ENCODE measurements around the gene TYMP.

TYMP gene

DNA sequence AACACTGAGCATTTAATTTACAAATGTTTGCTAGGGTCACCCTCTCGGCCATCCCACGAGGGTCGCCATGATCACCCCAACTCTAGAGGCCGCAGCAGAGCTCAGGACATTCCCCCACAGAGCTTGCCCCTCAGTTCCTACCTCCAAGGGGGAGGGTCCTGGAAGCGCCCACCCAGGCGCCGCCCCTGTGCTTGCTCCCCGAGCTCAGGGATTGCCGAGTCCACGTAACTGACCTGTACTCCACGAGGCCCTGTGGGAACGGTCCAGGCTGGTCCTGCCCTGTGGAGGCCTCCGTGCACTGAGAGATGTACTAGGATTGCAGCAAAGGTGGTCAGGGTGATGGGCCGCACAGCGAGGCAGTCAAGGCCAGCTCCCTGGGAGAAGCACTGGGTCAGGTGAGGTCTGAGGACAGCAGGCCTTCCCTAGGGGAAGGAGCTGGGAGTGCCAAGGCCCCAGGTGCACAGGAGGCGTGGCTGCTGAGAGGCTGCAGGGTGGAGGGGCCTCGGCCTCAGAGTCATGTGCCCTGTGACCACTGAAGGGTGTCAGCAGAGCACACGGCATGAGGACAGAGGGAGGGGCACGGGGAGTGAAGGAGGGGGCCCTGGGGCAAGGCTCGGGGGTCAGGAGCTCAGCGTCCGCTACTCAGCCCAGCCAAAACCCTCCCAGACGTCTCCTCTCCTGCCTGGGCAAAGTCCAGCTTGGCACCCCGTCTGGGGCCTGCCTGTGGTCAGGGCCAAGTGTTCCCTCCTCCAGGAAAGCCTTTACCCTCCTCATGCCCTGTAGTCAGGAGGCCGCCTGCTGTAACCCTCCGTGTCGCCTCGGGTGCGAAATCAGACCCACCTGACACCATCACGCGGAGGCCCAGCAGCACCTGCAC is 45.6 kb downstream of the TYMP start:
- in situ Hi-C loops (cut with MboI; ENCODE audit: low sequenced_read_pairs, unreplicated experiment): no loop called here
- DNase-seq (ENCODE audit: low spot score): no peak
- TF ChIP-seq, protein P1, sequence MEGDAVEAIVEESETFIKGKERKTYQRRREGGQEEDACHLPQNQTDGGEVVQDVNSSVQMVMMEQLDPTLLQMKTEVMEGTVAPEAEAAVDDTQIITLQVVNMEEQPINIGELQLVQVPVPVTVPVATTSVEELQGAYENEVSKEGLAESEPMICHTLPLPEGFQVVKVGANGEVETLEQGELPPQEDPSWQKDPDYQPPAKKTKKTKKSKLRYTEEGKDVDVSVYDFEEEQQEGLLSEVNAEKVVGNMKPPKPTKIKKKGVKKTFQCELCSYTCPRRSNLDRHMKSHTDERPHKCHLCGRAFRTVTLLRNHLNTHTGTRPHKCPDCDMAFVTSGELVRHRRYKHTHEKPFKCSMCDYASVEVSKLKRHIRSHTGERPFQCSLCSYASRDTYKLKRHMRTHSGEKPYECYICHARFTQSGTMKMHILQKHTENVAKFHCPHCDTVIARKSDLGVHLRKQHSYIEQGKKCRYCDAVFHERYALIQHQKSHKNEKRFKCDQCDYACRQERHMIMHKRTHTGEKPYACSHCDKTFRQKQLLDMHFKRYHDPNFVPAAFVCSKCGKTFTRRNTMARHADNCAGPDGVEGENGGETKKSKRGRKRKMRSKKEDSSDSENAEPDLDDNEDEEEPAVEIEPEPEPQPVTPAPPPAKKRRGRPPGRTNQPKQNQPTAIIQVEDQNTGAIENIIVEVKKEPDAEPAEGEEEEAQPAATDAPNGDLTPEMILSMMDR (IDR thresholded peaks at IDR 0.05; ENCODE audit: borderline replicate concordance, control extremely low read depth, extremely low read depth, insufficient read depth, missing control alignments): no peak

DNA sequence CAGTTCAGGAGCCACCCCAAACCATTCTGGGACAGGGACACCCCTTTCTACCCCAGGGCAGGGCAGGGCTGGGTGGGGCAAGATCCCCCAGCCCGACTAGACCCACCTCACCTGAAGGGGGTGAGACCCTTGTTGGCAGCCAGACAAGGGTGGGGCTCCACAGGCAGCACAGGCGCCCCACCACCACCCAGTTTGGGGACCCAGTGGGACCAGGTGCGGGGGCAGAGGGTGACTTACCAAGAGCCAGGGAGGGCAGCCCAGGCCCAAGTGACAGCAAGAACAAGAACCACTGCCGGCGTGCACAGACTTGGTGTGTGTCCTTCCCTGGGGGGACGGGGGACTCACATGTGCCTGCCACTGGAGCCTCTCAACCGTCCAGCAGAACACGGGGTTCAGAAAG is 46.3 kb downstream of the TYMP start:
- TF ChIP-seq, protein P1 (IDR thresholded peaks at IDR 0.05; ENCODE audit: borderline replicate concordance, control extremely low read depth, extremely low read depth, insufficient read depth, missing control alignments): no peak
- no peak for DNase-seq (ENCODE audit: low spot score)
- in situ Hi-C loops (cut with MboI; ENCODE audit: low sequenced_read_pairs, unreplicated experiment): no loop called here

DNA sequence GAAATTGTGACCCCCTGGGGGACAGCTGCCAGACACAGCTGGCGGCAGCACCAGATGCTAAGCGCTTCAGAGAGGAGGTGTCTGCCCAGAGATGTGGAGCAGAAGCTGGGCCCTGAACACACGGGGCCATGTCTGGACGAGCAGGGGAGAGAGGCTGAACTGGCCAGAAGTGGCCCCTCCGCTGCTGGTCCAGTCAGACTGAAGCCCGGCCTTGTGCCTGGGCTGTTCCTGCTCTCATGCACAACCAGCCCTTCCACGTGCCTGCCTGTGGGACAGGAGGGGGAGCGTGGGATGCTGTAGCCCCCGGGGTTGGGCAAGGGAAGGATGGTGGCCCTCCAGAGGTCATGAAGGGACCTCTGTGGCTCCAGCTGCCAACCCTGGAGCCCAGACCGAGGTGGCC is 46.7 kb downstream of the TYMP start:
- TF ChIP-seq, protein P1 (IDR thresholded peaks at IDR 0.05; ENCODE audit: borderline replicate concordance, control extremely low read depth, extremely low read depth, insufficient read depth, missing control alignments): no peak
- DNase-seq (ENCODE audit: low spot score): no peak
- in situ Hi-C loops (cut with MboI; ENCODE audit: low sequenced_read_pairs, unreplicated experiment): no loop called here

DNA sequence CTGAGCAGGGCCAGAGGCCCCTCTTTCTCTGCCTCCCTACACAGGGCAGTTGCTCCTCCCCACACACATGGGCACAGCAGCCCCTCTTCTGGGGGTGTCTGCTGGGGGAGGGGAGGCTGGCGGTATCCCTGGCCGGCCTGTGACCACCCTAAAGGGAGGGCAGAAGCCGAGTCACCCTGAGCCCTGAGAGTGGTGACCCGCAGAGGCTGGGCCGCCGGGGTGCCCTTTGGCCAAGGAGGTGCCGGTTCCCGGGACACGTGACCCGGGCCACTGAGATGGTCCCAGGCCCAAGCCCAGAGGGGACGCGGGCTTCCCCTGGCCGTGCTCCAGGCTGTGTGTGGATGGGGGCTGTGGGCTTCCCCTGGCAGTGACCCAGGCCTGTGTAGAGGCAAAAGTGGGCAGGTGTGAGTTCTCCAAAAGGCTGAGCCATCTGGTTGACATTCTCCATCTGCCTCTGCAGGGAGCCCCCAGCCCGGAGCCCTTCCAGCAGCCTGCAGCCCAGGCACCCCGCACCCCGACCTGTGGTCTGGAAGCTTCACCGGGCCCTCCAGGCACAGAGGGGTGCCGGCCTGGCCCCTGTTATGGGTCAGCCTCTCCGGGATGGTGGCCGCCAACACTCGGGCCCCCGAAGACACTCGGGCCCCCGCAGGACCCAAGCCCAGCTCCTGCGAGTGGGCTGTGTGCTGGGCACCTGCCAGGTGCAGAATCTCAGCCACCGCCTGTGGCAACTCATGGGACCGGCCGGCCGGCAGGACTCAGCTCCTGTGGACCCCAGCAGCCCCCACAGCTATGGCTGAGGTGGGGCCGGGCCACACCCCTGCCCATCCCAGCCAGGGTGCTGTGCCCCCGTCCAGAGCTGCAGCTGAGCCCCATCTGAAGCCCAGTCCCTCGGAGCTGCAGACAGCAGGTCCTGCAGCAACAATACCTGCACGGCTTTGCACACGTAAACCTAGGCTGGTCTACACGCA is 47.4 kb downstream of the TYMP start:
- TF ChIP-seq, protein P1 (IDR thresholded peaks at IDR 0.05; ENCODE audit: borderline replicate concordance, control extremely low read depth, extremely low read depth, insufficient read depth, missing control alignments): no peak
- DNase-seq (ENCODE audit: low spot score): no peak
- in situ Hi-C loops (cut with MboI; ENCODE audit: low sequenced_read_pairs, unreplicated experiment): no loop called here

DNA sequence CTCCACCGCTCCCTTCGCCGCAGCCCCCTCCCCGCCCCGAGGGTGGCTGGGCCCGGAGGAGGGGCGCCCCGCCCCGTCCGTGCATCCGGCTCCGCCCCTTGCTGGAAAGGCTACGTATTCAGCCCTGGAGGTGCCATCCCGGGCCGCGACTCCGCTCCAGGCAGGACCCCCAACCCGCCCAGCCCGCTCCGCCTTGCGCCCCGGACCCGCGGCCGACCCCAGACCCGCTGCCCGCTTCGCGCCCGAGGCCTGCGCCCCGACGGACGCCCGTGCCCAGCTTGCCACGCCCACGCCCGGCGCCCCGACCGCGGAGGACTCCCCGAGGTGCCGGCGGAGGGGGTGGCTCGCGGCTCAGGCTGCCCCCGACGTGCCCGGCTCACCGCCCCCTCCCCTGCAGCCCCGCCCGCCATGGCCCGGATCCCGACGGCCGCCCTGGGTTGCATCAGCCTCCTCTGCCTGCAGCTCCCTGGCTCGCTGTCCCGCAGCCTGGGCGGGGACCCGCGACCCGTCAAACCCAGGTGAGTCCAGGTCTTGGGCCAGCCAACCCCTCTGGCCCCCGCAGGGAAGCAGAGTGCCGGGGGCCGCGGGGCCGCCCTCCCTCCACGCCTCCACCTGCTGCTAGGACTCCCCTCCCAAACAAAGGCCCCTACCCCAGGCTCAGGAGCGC is 48.2 kb downstream of the TYMP start, which contains the start of gene ADM2:
TSS of gene ADM2 (plus strand) at position 104 of the 667 bp plus-strand sequence. CDS start at position 409, 305 bp downstream.
- peak; percentile 80 for DNase-seq (ENCODE audit: low spot score)
- in situ Hi-C loops (cut with MboI; ENCODE audit: low sequenced_read_pairs, unreplicated experiment): no loop called here
- TF ChIP-seq, protein P1 (IDR thresholded peaks at IDR 0.05; ENCODE audit: borderline replicate concordance, control extremely low read depth, extremely low read depth, insufficient read depth, missing control alignments): no peak

DNA sequence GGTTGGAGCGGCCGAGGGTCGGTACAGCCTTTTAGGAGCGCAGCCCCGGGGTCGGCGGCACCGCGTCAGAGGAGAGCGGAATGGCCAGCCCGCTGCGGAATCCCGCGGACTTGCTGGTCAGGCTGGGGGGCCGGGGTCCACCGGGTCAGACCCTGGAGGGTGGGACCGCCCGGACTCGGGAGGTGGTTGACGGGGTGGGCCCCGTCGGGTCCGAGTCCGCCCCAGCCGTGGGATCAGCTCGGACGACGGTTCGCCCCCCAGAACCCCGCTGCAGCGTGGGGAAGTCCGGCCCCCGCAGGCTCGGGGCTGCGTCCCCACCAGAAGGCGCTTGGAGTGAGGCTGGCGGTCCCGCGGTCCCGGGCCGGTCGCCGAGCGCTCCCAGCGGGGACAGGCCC is 48.8 kb downstream of the TYMP start:
- no peak for DNase-seq (ENCODE audit: low spot score)
- in situ Hi-C loops (cut with MboI; ENCODE audit: low sequenced_read_pairs, unreplicated experiment): no loop called here
- TF ChIP-seq, protein P1 (IDR thresholded peaks at IDR 0.05; ENCODE audit: borderline replicate concordance, control extremely low read depth, extremely low read depth, insufficient read depth, missing control alignments): no peak

Data from GM13976 (cell line).